GM19468 (cell line): ENCODE measurements around the gene TSGA10IP.

ENCODE experiments used
- ATAC-seq: cut with Tn5 transposase; IDR thresholded peaks from one replicate; pipeline ENCODE4 v1.9.1; 2021; ENCODE audit warnings: mild to moderate bottlenecking, moderate library complexity, moderate number of reproducible peaks; ENCODE audit not compliant: unreplicated experiment; ENCODE audit errors: extremely low read depth

Gene TSGA10IP

DNA sequence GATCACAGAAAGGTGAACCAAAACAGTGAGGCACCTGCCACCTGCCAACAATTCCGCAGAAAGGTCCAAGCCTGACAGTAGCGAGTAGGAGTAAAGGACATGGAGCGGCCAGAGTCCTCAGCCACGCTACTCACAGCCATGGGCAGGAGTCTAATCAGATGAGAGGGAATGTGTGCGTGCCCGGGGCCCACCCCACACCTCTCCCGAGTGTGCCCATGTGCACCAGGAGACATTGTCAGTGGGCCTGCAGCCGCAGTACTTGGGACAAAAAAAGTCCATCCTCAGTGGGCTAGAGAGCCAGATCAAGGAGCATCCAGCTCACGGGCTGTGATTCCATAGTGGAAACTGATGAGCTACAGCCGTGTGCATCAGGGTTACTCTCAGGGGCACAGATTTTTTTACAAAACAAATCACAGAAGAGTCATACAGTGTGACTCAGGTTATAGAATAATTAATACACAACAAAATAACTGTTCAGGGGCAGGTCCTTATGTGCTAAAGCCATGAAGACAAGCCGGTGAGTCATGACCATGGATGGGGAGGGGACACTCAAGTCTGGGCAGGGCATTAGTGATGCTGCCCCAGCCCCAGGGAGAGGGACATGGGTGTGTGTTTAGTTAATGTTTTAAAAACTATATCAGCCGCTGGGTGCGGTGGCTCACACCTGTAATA lies 28.3 kb downstream of the TSGA10IP start:
- no peak for ATAC-seq

DNA sequence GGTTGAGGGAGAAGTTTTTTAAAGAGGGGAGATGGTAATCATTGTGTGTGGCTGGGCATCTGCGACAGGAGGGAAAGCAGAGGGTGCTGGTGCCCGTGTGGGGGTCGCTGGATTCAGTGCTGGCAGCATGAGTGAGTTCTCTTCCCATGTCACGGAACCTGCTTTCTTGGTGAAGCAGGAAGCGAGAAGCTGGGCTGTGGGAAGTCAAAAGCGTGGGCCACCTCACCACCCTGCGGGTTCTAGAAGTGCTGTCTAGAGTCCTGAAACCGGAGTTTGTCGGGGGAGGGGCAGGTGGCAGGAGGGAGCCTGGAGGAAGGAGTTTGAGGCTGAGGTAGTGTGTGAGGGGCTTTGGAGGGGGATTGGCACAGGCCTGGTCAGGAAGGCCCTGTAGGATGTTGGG lies 30.5 kb downstream of the TSGA10IP start:
- ATAC-seq: no peak

DNA sequence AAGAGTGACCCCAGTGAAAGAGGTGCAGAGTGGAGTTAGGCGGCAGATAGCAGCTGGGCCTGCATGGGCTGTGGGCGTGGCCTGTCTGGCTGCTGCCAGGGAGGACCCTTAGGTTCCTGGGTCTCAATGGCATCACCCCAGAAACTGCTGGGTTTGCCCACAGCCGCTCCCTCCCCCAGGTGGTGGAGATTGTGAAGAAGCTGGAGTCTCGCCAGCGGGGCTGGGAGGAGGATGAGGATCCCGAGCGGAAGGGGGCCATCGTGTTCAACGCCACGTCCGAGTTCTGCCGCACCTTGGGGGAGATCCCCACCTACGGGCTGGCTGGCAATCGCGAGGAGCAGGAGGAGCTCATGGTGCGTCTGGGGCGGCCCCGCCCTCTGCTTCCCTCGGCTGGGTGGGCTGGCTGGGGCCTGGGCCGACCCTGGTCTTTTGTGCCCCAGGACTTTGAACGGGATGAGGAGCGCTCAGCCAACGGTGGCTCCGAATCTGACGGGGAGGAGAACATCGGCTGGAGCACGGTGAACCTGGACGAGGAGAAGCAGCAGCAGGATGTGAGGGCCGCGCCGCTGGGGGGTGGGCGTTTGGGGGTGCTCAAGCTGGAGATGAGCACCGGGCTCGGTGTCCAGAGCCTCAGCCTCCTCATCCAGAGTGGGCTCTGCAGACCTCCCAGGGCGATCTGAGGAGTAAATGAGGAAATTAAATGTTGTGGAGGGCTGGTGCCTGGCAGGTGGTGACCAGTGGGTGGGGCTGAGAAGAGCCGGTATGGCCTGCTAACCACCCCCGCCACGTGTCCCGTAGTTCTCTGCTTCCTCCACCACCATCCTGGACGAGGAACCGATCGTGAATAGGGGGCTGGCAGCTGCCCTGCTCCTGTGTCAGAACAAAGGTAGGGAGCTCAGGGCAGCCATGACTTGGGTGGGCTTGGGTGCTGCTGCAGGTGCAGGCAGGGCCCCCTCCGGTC lies 31.2 kb downstream of the TSGA10IP start:
- ATAC-seq: no peak

DNA sequence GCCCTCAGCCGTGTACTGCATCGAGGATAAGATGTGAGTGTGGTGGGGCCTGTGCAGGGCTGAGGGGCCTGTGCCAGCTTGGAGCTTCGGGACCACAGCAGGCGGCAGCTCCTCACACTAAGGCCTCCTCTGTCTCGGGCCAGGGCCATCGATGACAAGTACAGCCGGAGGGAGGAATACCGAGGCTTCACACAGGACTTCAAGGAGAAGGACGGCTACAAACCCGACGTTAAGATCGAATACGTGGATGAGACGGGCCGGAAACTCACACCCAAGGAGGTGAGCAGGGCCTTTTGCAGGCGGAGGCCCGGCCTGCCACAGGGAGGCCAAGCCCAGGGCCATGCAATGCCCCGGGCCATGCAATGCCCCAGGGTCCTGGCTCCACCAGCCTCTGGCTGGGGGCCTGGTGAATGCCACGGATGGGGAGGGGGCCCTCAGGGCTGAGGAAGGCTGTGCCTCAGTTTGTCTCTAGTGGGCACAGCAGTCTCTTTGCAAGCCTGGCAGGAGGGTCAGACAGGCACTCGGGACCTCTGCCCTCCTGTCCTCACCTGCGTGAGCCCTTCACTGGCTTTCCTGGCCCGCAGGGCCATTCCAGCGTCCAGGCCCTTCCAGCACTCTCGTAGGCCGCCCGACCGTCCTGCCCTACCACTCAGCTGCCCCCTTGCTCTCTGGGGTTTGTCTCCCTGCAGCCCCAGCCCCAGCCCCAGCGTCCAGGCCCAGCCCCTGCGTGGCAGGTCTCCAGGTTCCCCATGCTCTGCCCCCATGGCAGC lies 32.5 kb downstream of the TSGA10IP start:
- no peak for ATAC-seq

DNA sequence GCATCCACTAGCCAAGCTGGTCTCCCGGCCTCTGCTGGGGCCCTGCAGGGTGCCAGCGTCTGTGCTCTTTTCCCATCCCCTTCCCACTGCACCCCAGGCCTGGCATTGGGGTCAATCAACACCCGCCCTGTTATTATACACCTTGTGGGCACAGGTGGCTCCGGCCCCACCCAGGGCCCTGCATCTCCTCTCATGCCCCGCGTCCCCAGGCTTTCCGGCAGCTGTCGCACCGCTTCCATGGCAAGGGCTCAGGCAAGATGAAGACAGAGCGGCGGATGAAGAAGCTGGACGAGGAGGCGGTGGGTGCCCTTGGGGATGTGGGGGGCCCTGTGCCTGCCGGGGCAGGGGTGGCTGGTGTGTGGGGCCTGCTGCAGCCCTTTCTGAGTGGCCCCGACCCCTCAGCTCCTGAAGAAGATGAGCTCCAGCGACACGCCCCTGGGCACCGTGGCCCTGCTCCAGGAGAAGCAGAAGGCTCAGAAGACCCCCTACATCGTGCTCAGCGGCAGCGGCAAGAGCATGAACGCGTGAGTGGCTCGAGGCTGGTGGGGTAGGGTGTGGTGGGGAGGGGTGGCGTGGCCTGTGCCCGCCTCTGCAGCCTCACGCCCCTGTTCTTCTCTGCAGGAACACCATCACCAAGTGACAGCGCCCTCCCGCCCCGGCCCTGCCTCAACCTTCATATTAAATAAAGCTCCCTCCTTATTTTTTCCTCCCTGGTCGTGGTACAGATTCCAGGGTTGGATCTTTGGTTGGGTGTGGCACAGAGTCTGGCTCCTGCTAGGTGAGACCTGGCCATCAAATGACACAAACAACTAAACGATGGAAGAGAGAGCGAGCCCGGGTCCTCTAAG lies 33.3 kb downstream of the TSGA10IP start:
- no peak for ATAC-seq

DNA sequence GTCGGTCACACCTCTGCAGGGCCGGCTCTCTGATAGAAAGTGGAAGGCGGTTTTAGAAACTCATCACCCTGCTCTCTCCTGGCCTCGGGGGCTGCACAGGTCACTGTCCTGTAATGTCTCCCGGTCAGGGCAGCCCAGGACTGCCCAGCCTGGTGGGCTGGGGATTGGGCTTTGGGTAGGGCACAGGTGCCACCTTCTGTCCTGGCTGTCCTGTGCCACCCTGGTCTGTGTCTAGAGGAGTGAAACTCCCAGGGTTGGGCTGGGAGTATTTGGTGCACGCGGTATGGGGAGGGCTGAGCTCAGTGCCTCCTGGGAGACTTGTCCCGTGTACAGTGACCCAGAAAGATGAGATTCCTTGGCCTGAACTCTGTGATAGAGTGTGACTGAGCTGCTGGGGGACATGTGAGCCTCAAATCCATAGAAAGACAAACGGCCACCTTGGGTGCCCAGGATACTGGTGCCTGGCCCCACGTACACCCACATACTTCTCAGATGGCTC lies 34.0 kb downstream of the TSGA10IP start:
- no peak for ATAC-seq

DNA sequence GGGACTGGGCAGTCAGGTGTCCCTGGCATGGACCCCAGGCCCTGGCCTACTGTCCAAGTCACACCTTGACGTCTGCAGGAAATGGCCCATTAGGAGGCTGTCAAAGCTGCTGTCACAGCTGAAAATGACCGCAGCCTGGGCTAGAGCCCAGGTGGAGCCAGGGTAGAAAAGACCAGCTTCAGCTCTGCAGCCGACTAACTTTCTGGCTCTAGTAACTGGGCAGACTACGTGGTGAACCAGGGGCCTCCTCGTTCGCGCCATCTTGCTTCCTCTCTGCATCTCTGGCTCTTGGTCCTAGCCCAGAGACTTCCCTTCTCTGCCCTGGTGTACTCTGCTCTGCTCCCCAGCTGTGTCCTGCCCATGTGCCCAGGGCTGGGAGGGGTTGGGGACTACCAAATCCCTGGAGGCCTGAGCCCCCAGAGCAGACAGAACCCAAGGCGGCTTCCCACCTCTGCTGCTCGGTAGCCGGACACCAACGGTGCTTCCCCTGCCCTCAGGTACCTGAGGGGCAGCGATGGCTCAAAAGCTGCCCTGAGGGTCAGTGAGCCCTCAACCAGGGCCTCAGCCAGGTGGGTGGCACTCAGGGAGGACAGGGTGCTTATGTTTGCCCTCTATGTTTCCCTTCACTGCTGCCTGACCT lies 35.9 kb downstream of the TSGA10IP start:
- ATAC-seq: no peak

DNA sequence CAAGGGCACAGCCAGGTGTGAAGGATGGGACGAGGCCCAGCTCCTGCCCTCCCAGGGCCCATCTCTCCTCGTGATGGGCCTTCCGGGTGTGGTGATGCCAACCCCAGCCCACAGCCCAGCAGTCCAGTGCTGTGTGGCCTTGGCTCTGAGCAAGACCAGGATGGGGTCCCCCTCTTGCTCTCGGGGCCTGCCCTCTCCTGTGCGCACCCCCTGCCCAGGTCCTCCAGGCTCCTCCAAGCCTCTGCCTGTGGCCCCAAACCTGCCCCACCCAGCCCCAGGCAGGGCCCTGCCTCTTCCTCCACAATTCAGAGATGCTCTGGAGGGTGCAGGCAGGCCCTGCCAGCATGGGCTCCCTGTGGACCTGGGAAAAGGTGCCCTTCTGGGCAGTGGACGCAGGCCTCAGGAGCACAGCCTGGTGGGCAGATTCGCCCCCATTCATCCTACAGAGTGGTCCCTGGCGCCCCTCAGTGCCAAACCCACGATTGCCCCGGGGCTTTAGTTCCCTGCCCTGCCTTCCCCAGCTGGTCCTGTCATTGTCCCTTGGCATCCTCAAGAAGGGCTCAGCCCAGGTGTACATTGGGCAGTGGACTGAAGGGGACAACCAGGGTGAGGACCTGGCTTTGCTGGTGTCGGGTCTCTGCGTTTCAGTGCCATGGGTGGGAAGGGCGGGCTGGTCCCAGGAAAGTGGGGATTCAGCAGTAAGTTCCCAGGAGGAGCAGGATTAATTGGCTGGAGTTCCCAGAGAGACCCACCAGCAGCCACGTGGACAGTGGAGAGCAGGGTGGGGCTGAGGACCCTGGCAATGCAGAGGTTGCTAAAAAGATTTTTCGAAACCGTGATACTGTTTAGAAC lies 36.9 kb downstream of the TSGA10IP start:
- no peak for ATAC-seq

DNA sequence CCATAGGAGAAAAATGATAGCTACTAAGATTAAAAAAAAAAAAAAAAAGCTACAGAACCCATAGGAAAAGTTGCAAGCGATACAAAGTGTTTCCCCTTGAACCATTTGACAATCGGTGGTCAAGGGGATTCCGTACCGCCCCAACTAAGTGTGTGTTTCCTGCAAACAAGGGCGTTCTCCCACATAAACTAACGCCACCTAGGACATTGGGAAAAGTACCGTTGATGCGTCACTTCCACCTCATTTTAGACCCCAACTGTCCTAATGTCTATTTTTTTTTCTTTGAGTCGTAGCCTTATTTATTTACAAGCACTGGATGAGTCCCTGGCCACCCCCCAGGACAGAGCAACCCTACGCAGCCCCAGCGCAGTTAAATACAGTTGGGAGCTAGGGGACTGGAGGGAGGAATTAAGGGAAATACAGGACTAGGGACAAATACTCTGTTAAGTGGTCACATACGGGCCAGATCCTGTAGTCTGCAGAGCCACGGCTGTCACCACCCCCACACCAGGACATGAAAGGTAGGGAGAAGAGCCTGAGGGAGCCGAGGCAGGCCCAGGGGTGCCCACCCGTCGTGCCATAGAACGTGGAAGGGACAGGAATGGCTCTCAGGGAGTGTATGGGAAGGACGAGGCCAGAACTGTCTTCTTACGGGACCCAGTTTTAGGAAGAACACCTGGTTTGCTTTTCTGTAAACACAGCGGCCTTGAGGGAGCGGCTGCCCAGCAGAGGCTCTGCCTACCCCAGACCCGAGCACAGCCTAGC lies 37.7 kb downstream of the TSGA10IP start:
- ATAC-seq: no peak

DNA sequence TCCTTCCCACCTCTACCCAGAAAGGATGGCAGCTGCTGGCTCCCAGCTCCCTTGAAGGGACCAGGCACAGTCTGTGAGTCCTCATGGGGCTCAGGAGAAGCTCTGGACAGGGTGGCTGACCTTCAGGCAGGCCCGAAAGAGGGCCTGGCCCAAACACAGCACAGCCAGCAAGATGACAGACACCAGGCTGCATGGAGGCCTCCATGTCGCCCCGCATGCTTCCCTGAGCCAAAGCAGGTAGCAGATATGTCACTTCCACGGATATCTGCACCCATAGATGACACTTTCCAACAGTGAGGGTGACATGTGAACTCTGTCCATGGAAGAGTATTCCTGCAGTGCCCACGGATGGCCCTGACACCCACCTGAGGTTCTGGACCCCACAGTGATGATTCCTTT lies 38.3 kb downstream of the TSGA10IP start:
- ATAC-seq: no peak

DNA sequence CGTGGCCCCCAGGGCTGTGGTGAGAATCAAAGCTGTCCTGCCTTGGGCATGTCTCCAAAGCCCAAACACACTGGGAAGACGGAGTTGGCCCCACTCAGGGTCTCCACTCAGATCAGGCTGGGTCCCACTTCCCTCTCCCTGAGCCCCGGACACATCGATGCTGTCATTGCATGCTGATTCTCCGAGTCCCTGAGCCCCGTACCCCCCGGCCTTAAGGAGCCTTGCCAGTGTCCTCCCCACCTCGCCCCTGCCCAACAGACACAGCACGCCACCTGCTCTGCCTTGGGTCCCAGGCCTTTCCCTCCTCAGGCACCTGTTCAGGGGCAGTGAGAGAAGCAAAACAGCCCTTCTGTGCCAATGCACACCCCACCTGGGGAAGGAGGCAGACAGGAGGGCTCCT lies 42.1 kb downstream of the TSGA10IP start:
- ATAC-seq: no peak

DNA sequence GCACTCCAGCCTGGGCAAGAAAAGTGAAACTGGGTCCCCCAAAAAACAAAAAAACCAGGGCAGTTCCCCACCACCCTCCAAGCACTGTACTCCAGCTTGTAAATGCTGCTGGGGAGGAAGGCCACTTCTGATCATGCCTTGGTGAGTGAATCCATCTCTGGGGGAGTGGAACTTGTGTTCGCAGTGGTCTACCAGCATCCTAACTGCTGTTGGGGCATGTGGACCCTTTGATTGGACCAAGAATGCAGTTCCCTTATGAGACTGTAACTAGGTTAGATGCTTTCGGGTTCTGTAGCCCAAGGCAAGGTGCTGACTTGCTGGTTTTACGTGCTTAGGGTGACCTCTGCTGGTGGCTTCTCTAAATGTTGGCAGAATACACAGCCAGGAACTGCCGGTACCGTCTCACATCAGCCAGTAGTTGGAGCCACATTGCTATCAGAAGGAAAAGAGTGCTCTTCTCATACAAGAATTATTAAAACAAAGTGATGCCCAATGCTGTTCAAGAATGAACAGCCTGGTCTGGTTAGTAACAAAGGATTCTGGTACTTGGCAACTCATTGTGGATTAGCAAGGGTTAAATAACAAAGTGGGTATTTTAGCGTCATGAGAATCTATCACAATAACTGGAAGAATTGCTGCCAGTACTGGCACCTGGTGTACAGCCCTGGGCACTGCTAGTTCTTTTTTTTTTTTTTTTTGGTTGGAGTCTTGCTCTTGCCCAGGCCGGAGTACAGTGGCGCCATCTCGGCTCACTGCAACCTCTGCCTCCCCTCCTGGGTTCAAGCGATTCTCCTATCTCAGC lies 43.7 kb downstream of the TSGA10IP start:
- ATAC-seq: no peak

DNA sequence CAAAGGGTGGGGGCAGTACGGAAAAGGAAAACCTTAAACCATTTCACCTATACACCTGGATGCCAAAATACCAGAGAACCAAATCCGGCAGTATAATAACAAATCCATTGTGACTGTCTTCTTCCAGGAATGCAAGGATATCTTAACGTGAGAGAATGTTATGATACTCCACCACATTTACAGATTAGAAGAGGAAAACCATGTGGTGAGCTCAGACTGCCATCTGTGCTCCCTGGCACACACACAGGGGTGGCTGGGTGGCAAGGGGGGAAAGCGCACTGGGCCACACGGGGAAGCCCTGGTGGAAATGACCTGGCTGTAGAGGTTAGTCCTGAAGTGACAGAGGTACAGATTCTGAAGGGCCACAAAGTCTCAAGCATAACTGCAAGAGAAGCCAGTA lies 46.8 kb downstream of the TSGA10IP start:
- ATAC-seq: no peak

DNA sequence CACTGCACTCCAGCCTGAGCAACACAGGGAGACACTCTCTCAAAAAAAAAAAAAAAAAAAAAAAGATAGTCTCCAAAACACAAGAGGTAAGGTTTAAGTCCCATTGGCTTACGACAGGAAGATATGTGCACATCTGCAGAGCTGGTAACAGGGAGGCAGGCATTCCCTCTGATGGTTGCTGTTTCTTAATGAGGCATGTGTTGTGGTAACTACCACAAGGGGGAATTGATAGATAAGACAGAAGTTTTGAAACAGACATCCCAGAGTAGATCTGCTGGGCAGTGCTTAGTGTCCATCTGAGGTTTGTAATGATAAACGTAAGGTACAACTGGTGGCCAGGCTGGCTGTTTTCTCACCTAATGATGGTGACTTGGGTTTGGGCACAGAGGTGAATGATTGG lies 52.0 kb downstream of the TSGA10IP start:
- ATAC-seq: no peak

DNA sequence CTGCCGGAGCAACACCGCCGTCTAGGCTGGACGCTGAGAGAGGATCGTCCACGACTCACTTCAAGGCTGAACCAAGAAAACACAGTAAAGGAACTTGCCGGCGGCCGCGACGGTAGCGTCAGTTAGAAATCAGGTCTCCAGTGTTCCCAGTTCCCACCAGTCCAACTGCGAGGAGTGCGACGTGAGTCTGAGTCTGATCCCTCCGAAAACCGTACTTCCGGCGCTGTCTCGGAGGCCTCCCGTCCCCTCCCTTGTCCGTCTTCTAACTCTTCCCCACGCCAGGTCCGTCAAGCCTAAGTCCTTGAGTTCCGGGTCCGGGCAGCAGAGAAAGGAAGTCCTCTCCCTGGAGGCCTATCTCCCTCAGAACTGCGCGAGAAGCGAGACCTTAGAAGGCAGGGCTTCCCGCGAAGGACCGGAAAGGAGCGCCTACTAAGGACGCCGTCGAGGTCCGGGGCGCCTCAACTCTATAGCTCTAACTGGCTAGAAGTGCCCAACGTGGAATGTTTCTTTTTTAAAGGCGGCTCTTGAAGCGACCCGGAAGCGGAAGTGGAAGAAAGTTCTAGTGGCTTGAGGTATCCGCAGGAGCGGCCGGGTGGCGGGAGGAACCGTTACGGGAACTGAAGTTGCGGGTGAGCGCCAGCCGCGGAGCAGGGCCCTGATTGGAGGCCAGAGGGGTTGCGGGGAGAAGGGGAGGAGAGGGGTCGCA lies 56.8 kb downstream of the TSGA10IP start, which contains the start of the genes BANF1 and EIF1AD:
BANF1 (plus strand) TSS at position 562 of the 706 bp plus-strand sequence. CDS start 748 bp downstream, outside the sequence.
EIF1AD (minus strand) TSS at position 216 of the 706 bp plus-strand sequence. CDS start 1,768 bp downstream, outside the sequence.
- ATAC-seq: peak; percentile 49

DNA sequence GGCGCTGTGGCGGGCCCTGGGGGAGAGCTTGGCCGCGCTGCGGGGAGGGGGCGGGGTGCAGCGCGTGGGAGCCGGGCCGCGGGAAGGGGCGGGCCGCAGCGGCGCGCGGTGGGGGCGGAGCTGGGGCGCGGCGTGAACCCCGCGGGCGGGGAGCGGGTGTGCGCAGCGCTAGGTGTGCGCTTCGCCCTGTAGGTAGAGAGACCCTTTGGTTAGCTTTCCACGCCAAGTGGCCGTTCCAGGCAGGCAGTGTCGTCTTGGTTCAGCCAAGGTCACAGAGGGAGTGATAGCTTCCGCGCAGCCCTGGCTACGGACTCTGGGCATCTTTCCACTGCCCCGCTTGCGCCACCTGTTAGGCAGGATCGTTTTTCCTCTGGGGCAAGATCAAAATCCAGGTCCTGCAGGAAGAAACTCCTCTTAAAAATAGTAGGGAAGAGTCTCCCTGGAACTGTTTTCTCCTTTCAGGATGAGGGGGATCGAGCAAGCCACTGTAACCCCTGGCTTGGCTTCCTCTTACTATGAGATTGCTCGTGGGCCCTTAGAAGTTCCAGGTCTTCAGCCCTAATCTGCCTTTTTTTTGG lies 57.5 kb downstream of the TSGA10IP start:
- peak; percentile 18 for ATAC-seq
